ENCODE data around the gene NECTIN4. TPM values are rescaled to one million over a fixed set of nuclear protein-coding genes. Genes with fewer than 3 reads are reported as not detected.

NECTIN4 gene
- total and polyA plus RNA-seq, 2 of the 8 experiments (the other 6 are each of a cell fraction or from before 2014, with no cell fraction given): 0.19 to 0.71 TPM

- TF ChIP-seq ATF2 (IDR thresholded peaks at IDR 0.05; ENCODE audit: low read length): peak; percentile 65; the same call in 1 of the 2 replicates
- TF ChIP-seq, protein P1, sequence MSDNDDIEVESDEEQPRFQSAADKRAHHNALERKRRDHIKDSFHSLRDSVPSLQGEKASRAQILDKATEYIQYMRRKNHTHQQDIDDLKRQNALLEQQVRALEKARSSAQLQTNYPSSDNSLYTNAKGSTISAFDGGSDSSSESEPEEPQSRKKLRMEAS (IDR thresholded peaks at IDR 0.05): no peak; the same call in 1 of the 2 replicates
- no peak for TF ChIP-seq JUND (IDR thresholded peaks at IDR 0.05; ENCODE audit: low read length)
- no peak for TF ChIP-seq SUZ12 (IDR thresholded peaks at IDR 0.05; ENCODE audit: low read length)
- TF ChIP-seq, protein P2, sequence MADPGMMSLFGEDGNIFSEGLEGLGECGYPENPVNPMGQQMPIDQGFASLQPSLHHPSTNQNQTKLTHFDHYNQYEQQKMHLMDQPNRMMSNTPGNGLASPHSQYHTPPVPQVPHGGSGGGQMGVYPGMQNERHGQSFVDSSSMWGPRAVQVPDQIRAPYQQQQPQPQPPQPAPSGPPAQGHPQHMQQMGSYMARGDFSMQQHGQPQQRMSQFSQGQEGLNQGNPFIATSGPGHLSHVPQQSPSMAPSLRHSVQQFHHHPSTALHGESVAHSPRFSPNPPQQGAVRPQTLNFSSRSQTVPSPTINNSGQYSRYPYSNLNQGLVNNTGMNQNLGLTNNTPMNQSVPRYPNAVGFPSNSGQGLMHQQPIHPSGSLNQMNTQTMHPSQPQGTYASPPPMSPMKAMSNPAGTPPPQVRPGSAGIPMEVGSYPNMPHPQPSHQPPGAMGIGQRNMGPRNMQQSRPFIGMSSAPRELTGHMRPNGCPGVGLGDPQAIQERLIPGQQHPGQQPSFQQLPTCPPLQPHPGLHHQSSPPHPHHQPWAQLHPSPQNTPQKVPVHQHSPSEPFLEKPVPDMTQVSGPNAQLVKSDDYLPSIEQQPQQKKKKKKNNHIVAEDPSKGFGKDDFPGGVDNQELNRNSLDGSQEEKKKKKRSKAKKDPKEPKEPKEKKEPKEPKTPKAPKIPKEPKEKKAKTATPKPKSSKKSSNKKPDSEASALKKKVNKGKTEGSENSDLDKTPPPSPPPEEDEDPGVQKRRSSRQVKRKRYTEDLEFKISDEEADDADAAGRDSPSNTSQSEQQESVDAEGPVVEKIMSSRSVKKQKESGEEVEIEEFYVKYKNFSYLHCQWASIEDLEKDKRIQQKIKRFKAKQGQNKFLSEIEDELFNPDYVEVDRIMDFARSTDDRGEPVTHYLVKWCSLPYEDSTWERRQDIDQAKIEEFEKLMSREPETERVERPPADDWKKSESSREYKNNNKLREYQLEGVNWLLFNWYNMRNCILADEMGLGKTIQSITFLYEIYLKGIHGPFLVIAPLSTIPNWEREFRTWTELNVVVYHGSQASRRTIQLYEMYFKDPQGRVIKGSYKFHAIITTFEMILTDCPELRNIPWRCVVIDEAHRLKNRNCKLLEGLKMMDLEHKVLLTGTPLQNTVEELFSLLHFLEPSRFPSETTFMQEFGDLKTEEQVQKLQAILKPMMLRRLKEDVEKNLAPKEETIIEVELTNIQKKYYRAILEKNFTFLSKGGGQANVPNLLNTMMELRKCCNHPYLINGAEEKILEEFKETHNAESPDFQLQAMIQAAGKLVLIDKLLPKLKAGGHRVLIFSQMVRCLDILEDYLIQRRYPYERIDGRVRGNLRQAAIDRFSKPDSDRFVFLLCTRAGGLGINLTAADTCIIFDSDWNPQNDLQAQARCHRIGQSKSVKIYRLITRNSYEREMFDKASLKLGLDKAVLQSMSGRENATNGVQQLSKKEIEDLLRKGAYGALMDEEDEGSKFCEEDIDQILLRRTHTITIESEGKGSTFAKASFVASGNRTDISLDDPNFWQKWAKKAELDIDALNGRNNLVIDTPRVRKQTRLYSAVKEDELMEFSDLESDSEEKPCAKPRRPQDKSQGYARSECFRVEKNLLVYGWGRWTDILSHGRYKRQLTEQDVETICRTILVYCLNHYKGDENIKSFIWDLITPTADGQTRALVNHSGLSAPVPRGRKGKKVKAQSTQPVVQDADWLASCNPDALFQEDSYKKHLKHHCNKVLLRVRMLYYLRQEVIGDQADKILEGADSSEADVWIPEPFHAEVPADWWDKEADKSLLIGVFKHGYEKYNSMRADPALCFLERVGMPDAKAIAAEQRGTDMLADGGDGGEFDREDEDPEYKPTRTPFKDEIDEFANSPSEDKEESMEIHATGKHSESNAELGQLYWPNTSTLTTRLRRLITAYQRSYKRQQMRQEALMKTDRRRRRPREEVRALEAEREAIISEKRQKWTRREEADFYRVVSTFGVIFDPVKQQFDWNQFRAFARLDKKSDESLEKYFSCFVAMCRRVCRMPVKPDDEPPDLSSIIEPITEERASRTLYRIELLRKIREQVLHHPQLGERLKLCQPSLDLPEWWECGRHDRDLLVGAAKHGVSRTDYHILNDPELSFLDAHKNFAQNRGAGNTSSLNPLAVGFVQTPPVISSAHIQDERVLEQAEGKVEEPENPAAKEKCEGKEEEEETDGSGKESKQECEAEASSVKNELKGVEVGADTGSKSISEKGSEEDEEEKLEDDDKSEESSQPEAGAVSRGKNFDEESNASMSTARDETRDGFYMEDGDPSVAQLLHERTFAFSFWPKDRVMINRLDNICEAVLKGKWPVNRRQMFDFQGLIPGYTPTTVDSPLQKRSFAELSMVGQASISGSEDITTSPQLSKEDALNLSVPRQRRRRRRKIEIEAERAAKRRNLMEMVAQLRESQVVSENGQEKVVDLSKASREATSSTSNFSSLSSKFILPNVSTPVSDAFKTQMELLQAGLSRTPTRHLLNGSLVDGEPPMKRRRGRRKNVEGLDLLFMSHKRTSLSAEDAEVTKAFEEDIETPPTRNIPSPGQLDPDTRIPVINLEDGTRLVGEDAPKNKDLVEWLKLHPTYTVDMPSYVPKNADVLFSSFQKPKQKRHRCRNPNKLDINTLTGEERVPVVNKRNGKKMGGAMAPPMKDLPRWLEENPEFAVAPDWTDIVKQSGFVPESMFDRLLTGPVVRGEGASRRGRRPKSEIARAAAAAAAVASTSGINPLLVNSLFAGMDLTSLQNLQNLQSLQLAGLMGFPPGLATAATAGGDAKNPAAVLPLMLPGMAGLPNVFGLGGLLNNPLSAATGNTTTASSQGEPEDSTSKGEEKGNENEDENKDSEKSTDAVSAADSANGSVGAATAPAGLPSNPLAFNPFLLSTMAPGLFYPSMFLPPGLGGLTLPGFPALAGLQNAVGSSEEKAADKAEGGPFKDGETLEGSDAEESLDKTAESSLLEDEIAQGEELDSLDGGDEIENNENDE (IDR thresholded peaks at IDR 0.05; ENCODE audit: insufficient replicate concordance, low read length): no peak
Observed at GRCh38 chr1:161045736-161046604, 43.4 kb downstream of the NECTIN4 start, which contains the start of gene USF1 (continued).
